Naive B cell (primary cell): ENCODE measurements around the gene ANKRD53. TPM values are rescaled to one million over a fixed set of nuclear protein-coding genes. Genes with fewer than 3 reads are reported as not detected.

Experiments used
- polyA plus RNA-seq, 6 donors: library from polyadenylated mRNA; unstranded; fragments of 300-500 nt; fragmentation: Illumina TruSeq; gene quantifications; one replicate each; pipeline ENCODE4 v1.2.3, GENCODE V29; 2021; ENCODE audit warnings: low read depth in 6 of 6

Gene ANKRD53
- polyA plus RNA-seq, 6 donors from 2014 or later, result not detected

Other genes starting within 250 kb of the ANKRD53 start
- 10 to 100 TPM in 2 of 6 donors, 1 to 10 TPM in 4; 1.9 to 12.5 (median 4.9) TPM for gene ADD2, start 210.4 kb upstream of the ANKRD53 start, polyA plus RNA-seq
- not detected for gene FIGLA, start 188.0 kb upstream of the ANKRD53 start, polyA plus RNA-seq
- not detected for gene CLEC4F, start 158.0 kb upstream of the ANKRD53 start, polyA plus RNA-seq
- not detected for gene CD207, start 142.8 kb upstream of the ANKRD53 start, polyA plus RNA-seq
- gene VAX2, start 78.1 kb upstream of the ANKRD53 start, polyA plus RNA-seq, result not detected
- not detected for gene ATP6V1B1, start 42.7 kb upstream of the ANKRD53 start, polyA plus RNA-seq
- 10 to 100 TPM; 22.5 to 39.2 (median 31.4) TPM for gene TEX261, start 16.2 kb downstream of the ANKRD53 start, polyA plus RNA-seq
- gene NAGK, start 90.0 kb downstream of the ANKRD53 start, polyA plus RNA-seq, result 100 to 1,000 TPM in 3 of 6 donors, 10 to 100 TPM in 3; 74.8 to 140 (median 101) TPM
- 10 to 100 TPM; 15.1 to 39.2 (median 30.3) TPM for gene MCEE, start 151.6 kb downstream of the ANKRD53 start, polyA plus RNA-seq
- gene MPHOSPH10, start 152.0 kb downstream of the ANKRD53 start, polyA plus RNA-seq, result 10 to 100 TPM; 10.5 to 27.4 (median 22.2) TPM
- gene PAIP2B, start 248.5 kb downstream of the ANKRD53 start, polyA plus RNA-seq, result 1 to 10 TPM; 3.5 to 7.3 (median 5.1) TPM